GM12878 (cell line): ENCODE results near the gene ZDHHC22. TPM values are rescaled to one million over a fixed set of nuclear protein-coding genes. Genes with fewer than 3 reads are reported as not detected.

Experiments
- ATAC-seq: fragments of 200-7000 bp; cut with Tn5 transposase; 3 replicates; pipeline ENCODE4 v1.9.1; 2020; ENCODE audit warnings: mild to moderate bottlenecking, moderate library complexity
- BruUV-seq: library from RNA; stranded (reverse); fragments of 400-500 nt; replicated peaks from 2 replicates; lab custom pipeline; 2021; lab: Mats Ljungman, UMichigan
- CTCF ChIA-PET: fragments of 300-600 bp; sonication (Branson Sonifier 250); formaldehyde crosslinking; extraction: SDS; loops from one replicate; lab custom pipeline; 2021; ENCODE audit warnings: inconsistent platforms; lab: Yijun Ruan, JAX
- POLR2A ChIA-PET: fragments of 350-600 bp; formaldehyde crosslinking; extraction: SDS; loops from one replicate; lab custom pipeline; 2021; ENCODE audit warnings: inconsistent platforms; lab: Charles Lee
- RAD21 ChIA-PET: fragments of 300-600 bp; sonication (Branson Sonifier 250); formaldehyde crosslinking; loops from one replicate; lab custom pipeline; 2023; ENCODE audit warnings: antibody characterized with exemption; ENCODE audit not compliant: unreplicated experiment; lab: Charles Lee
- SMC1A ChIA-PET: fragments of 300-600 bp; sonication (Branson Sonifier 250); formaldehyde crosslinking; loops from one replicate; lab custom pipeline; 2023; ENCODE audit not compliant: unreplicated experiment, uncharacterized antibody; lab: Charles Lee
- DNase-seq: peaks from one replicate; pipeline ENCODE4 v3.0.0-alpha.2; 2011; ENCODE audit warnings: low read depth, low spot score
- FAIRE-seq: peaks from 3 replicates; lab custom pipeline; 2011; peaks lifted over from hg19 to GRCh38; lab: Jason Lieb, UNC
- H2AFZ ChIP-seq: 2 replicates; pipeline ENCODE4 v1.6.0; 2011; ENCODE audit warnings: low read depth, low read length, control low read depth; ENCODE audit not compliant: control insufficient read depth
- H3K27ac ChIP-seq: 2 replicates; pipeline ENCODE4 v1.5.1; 2011; ENCODE audit warnings: control low read depth; ENCODE audit not compliant: control insufficient read depth, insufficient read depth
- H3K27me3 ChIP-seq, 2 experiments: replicated peaks in 1 of 2; 2 replicates each; pipeline versions ENCODE4 v1.6.0 to v1.6.1; 2011; ENCODE audit warnings: low read length in 1 of 2; ENCODE audit not compliant: control insufficient read depth in 2 of 2, insufficient read depth in 2 of 2
- H3K36me3 ChIP-seq, 2 experiments: 2 replicates each; pipeline ENCODE4 v1.5.1; 2011; ENCODE audit warnings: low read length in 1 of 2; ENCODE audit not compliant: control insufficient read depth in 2 of 2, insufficient read depth in 2 of 2
- H3K4me1 ChIP-seq: 2 replicates; pipeline ENCODE4 v1.6.1; 2011; ENCODE audit warnings: mild to moderate bottlenecking, low read length, moderate library complexity, mixed read lengths; ENCODE audit not compliant: control insufficient read depth, insufficient read depth
- H3K4me2 ChIP-seq: 2 replicates; pipeline ENCODE4 v1.6.0; 2011; ENCODE audit warnings: control low read depth; ENCODE audit not compliant: control insufficient read depth, insufficient read depth
- H3K4me3 ChIP-seq: fragments of 200-600 bp; sonication (generic); 2 replicates; pipeline ENCODE4 v1.5.1; 2016
- H3K79me2 ChIP-seq: 2 replicates; pipeline ENCODE4 v1.6.0; 2011; ENCODE audit warnings: low read length; ENCODE audit not compliant: control insufficient read depth, insufficient read depth
- H3K9ac ChIP-seq: 2 replicates; pipeline ENCODE4 v1.8.0; 2011; ENCODE audit warnings: low read length, control low read depth, mixed read lengths; ENCODE audit not compliant: control insufficient read depth, insufficient read depth
- H3K9me3 ChIP-seq: replicated peaks from 3 replicates; pipeline ENCODE4 v1.5.1; 2011; ENCODE audit warnings: mild to moderate bottlenecking, low read length; ENCODE audit not compliant: control insufficient read depth, insufficient read depth
- H4K20me1 ChIP-seq: 2 replicates; pipeline ENCODE4 v1.6.0; 2011; ENCODE audit not compliant: control insufficient read depth, insufficient read depth
- CUX1 ChIP-seq: IDR thresholded peaks from 2 replicates; pipeline ENCODE4 v1.6.1; 2012; ENCODE audit warnings: improper control_type of control experiment, low read depth, low read length; ENCODE audit not compliant: insufficient replicate concordance
- EGR1 ChIP-seq, 2 experiments: IDR thresholded peaks; 1 replicate in 1 of 2; 2 replicates in 1 of 2; pipeline ENCODE4 v1.6.1; 2011 to 2012; ENCODE audit warnings: low read depth in 2 of 2, low read length in 2 of 2, borderline replicate concordance in 1 of 2, mild to moderate bottlenecking in 1 of 2, moderate library complexity in 1 of 2
- NR2C1 ChIP-seq: fragments of 450-650 bp; IDR thresholded peaks from 2 replicates; pipeline ENCODE4 v1.6.1; 2017; ENCODE audit warnings: antibody characterized with exemption, mild to moderate bottlenecking, moderate library complexity
- NR2F1 ChIP-seq: fragments of 450-650 bp; conservative IDR thresholded peaks from 2 replicates; pipeline ENCODE4 v1.6.1; 2017; ENCODE audit warnings: mild to moderate bottlenecking
- PAX5 ChIP-seq: IDR thresholded peaks from 2 replicates; pipeline ENCODE4 v1.6.1; 2011; ENCODE audit warnings: low read depth, low read length, borderline replicate concordance
- RELA ChIP-seq: fragments of 450-650 bp; IDR thresholded peaks from 2 replicates; pipeline ENCODE4 v1.8.0; 2014; ENCODE audit warnings: borderline replicate concordance; ENCODE audit not compliant: partially characterized antibody
- SIX5 ChIP-seq: IDR thresholded peaks from 2 replicates; pipeline ENCODE4 v1.6.1; 2011; ENCODE audit warnings: mild to moderate bottlenecking, low read depth, low read length, moderate library complexity; ENCODE audit not compliant: severe bottlenecking
- SMC3 ChIP-seq: IDR thresholded peaks from 2 replicates; pipeline ENCODE4 v1.6.1; 2011; ENCODE audit warnings: low read length, improper control_type of control experiment, borderline replicate concordance
- ZNF274 ChIP-seq: IDR thresholded peaks from one replicate; pipeline ENCODE4 v1.8.0; 2011; ENCODE audit not compliant: insufficient read length, insufficient read depth
- ZSCAN29 ChIP-seq: fragments of 450-650 bp; IDR thresholded peaks from 2 replicates; pipeline ENCODE4 v1.6.1; 2017; ENCODE audit warnings: mild to moderate bottlenecking, moderate library complexity
- WGBS: methylation state at CpG from one replicate; pipeline ENCODE4 v1.1.6; 2016; ENCODE audit warnings: low lambda C conversion rate; ENCODE audit not compliant: insufficient replicate concordance, insufficient coverage; ENCODE audit errors: missing lambda C conversion rate; 5-methylcytosine and 5-hydroxymethylcytosine counted together
- in situ Hi-C: fragments of 300-500 bp; cut with MboI; formaldehyde crosslinking; loops from 9 replicates; pipeline ENCODE4 v1.14.3; 2018; ENCODE audit warnings: mixed read lengths
- intact Hi-C: fragments of 100-400 bp; cut with micrococcal nuclease; formaldehyde crosslinking; loops from one replicate; pipeline ENCODE4 v1.14.2; 2022; ENCODE audit not compliant: unreplicated experiment
- polyA plus RNA-seq, 11 experiments: library from polyadenylated mRNA; depleted of rRNA in 4 of 11; unstranded in 6 of 11; stranded (reverse) in 5 of 11; fragments of >200 nt; fragmentation: Nextera tagmentation in 4 of 11; fragmentation: Illumina TruSeq in 1 of 11; extraction: Ambion mirVana in 4 of 11; extraction: Trizol in 1 of 11; gene quantifications; 1 replicate in 1 of 11; 2 replicates in 10 of 11; pipeline versions ENCODE4 v1.2.1 to v1.2.3, GENCODE V29; 2011 to 2016; ENCODE audit warnings: inconsistent platforms in 2 of 11, missing spikeins in 2 of 11, low read depth in 1 of 11
- total RNA-seq, 4 experiments: library from RNA; depleted of rRNA in 3 of 4; stranded (reverse); fragments of >200 nt in 3 of 4; fragmentation: Illumina TruSeq in 1 of 4; extraction: Trizol in 1 of 4; gene quantifications; 2 replicates each; pipeline versions ENCODE4 v1.2.1 to v1.2.3, GENCODE V29; 2013 to 2021

The ZDHHC22 gene
- total and polyA plus RNA-seq, 10 of the 15 experiments (the other 5 are each of a cell fraction or from before 2014, with no cell fraction given): 0.06 TPM; not detected in 9

GRCh38 chr14:77088219-77088618 lies 53.4 kb downstream of the ZDHHC22 start (continued):
- no peak for TF ChIP-seq CUX1
- no peak for TF ChIP-seq PAX5
- TF ChIP-seq ZSCAN29: no peak
- TF ChIP-seq EGR1 (IDR thresholded peaks at IDR 0.05; ENCODE audit: borderline replicate concordance in 1 of 2, low read depth in 2 of 2, low read length in 2 of 2): no peak
- TF ChIP-seq NR2F1: no peak
- TF ChIP-seq NR2C1: no peak
- TF ChIP-seq ZNF274: no peak
- TF ChIP-seq SIX5: no peak

GRCh38 chr14:77087631-77088030 lies 54.0 kb downstream of the ZDHHC22 start:
- CTCF ChIA-PET: interaction anchor here (0.9 to 20.7 kb wide), 6 partner anchors 0 to 174 kb away, joined by 3 to 719 read pairs (median 14); partner anchors contain the start of gene CIPC
- no peak overlapping the region for H2AFZ ChIP-seq
- FAIRE-seq: no peak

More at GRCh38 chr14:77087631-77088030, 54.0 kb downstream of the ZDHHC22 start:
- Histone ChIP-seq H4K20me1 (no peaks in the 10 kb centered on the region), H3K9me3 (peaks cover 11% of the 10 kb centered on the region), H3K4me3 (no peak overlapping the region), H3K79me2 (no peaks in the 10 kb centered on the region), H3K27ac (no peak overlapping the region), H3K9ac (no peak overlapping the region), H3K36me3 (no peaks in the 10 kb centered on the region), H3K4me1 (peaks cover 10% of the 10 kb centered on the region), H3K4me2 (no peak overlapping the region), H3K27me3 (no peaks in the 10 kb centered on the region; a peak in 1 of 4 replicates)
- TF ChIP-seq RELA: no peak
- no peak for TF ChIP-seq SMC3
- DNase-seq (no peak), ATAC-seq (no peak)
- SMC1A ChIA-PET: interaction anchor here (1.0 to 13.7 kb wide), 6 partner anchors 7 to 215 kb away, joined by 3 to 214 read pairs (median 12); partner anchors contain the start of gene CIPC
- intact Hi-C loops (no loop called here), in situ Hi-C loops (no loop called here)
- 2% methylated on average over 3 of the region's 3 CpGs for WGBS
- RAD21 ChIA-PET: interaction anchor here (2.7 to 13.8 kb wide), 2 partner anchors 20 to 36 kb away, joined by 11 to 199 read pairs; no protein-coding TSS in a partner anchor
- POLR2A ChIA-PET: no interaction called here
- BruUV-seq: no TSS peak
